ENCODE results near the gene TMEM229B. TPM values are rescaled to one million over a fixed set of nuclear protein-coding genes. Genes with fewer than 3 reads are reported as not detected.

TMEM229B gene
- total RNA-seq, 1 donor from 2014 or later = 1.4 TPM

DNA sequence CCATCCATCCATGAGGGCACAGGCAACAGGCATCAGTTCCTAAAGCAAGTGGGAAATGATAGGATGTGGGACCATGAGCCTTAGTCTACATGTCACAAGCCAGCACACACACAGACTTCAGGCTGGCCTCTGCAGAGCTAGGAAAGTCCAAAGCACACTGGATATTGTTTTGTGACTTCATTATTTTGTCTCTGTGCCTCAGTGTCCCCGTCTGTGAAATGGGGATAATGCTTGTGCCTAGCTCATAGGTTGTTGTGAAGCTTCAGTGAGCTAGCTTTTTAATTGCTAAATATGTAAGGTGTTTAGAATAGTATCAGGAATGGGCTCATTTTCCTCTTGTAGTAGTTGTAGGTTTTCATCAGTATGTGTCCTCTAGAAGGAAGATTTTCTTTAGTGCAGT is 49.6 kb downstream of the TMEM229B start:
- intact Hi-C loops (cut with micrococcal nuclease) = no loop called here
- DNase-seq = no peak
- Histone ChIP-seq H3K27ac (replicated peaks) (no peak overlapping the region), H3K27me3 (ENCODE audit: low read depth) (peaks cover 7% of the 10 kb centered on the region), H3K4me1 (peaks cover 19% of the 10 kb centered on the region), H3K36me3 (no peaks in the 10 kb centered on the region), H3K9me3 (replicated peaks) (no peaks in the 10 kb centered on the region), H3K4me3 (no peak overlapping the region)
- TF ChIP-seq, protein P1, sequence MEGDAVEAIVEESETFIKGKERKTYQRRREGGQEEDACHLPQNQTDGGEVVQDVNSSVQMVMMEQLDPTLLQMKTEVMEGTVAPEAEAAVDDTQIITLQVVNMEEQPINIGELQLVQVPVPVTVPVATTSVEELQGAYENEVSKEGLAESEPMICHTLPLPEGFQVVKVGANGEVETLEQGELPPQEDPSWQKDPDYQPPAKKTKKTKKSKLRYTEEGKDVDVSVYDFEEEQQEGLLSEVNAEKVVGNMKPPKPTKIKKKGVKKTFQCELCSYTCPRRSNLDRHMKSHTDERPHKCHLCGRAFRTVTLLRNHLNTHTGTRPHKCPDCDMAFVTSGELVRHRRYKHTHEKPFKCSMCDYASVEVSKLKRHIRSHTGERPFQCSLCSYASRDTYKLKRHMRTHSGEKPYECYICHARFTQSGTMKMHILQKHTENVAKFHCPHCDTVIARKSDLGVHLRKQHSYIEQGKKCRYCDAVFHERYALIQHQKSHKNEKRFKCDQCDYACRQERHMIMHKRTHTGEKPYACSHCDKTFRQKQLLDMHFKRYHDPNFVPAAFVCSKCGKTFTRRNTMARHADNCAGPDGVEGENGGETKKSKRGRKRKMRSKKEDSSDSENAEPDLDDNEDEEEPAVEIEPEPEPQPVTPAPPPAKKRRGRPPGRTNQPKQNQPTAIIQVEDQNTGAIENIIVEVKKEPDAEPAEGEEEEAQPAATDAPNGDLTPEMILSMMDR (IDR thresholded peaks at IDR 0.05; ENCODE audit: borderline replicate concordance) = no peak

DNA sequence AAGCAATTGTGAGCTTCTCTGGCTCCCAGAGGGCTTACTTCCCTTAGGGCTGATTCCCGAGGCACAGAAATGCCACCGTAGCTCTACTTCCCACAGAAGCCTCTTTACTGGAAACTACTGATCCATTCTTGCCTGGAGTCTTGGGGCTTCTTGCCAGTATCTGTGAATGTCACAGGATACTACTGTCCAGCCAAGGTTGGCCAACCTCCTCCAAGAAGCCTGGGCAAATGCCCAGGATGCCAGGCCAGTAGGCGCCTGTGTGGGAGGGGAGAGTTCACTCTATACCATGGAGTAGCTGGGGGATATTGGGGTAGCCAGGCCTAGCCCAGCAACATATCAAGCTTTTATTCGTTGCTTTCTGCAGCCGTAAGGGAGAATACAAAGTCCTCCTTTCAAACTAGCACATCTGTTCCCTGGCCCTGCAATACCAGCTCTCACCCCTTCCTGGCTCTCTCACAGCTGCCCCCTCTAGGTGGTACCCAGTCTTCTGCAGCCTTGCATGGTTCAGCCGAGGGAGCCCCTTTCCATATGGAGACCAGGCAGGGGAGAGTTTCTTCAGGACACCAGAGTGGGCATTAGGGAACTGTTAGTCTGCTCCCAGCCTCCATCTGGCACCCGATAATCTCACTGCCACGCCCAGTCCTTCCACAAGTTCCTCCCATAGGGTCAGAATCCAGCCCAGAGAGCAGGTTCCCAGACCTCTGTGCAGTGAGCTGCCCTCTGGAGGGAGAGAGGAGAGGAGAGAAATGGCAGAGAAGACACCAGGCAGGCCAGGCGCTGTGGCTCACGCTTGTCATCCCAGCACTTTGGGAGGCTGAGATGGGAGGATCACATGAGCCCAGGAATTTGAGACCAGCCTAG is 52.3 kb downstream of the TMEM229B start:
- DNase-seq = no peak
- Histone ChIP-seq H3K4me3 (no peak overlapping the region), H3K27ac (replicated peaks) (no peak overlapping the region), H3K9me3 (replicated peaks) (no peaks in the 10 kb centered on the region), H3K27me3 (ENCODE audit: low read depth) (peaks cover 7% of the 10 kb centered on the region), H3K36me3 (no peaks in the 10 kb centered on the region), H3K4me1 (peaks cover 10% of the 10 kb centered on the region)
- TF ChIP-seq, protein P1 (IDR thresholded peaks at IDR 0.05; ENCODE audit: borderline replicate concordance) = no peak
- intact Hi-C loops (cut with micrococcal nuclease) = no loop called here

- no peak overlapping the region for H3K27ac ChIP-seq (replicated peaks)
- TF ChIP-seq, protein P1 (IDR thresholded peaks at IDR 0.05; ENCODE audit: borderline replicate concordance) = no peak
- peaks cover 7% of the 10 kb centered on the region for H3K27me3 ChIP-seq (ENCODE audit: low read depth)
- no peak for DNase-seq
- no peaks in the 10 kb centered on the region for H3K9me3 ChIP-seq (replicated peaks)
- H3K36me3 ChIP-seq = no peaks in the 10 kb centered on the region
- intact Hi-C loops (cut with micrococcal nuclease) = no loop called here
- peaks cover 4% of the 10 kb centered on the region for H3K4me1 ChIP-seq
- H3K4me3 ChIP-seq = no peak overlapping the region
These were observed 52.9 kb downstream of the TMEM229B start for GRCh38 chr14:67435603-67436002.

- DNase-seq = no peak
- intact Hi-C loops (cut with micrococcal nuclease) = no loop called here
- H3K4me1 ChIP-seq = peaks cover 19% of the 10 kb centered on the region
- H3K27me3 ChIP-seq (ENCODE audit: low read depth) = peaks cover 3% of the 10 kb centered on the region
- TF ChIP-seq, protein P1 (IDR thresholded peaks at IDR 0.05; ENCODE audit: borderline replicate concordance) = no peak
- no peaks in the 10 kb centered on the region for H3K9me3 ChIP-seq (replicated peaks)
- no peaks in the 10 kb centered on the region for H3K36me3 ChIP-seq
- H3K27ac ChIP-seq (replicated peaks) = no peak overlapping the region
- H3K4me3 ChIP-seq = no peak overlapping the region
These were observed 56.4 kb downstream of the TMEM229B start for GRCh38 chr14:67432050-67432564.

- H3K4me3 ChIP-seq = no peak overlapping the region
- no peaks in the 10 kb centered on the region for H3K36me3 ChIP-seq
- H3K27ac ChIP-seq (replicated peaks) = no peak overlapping the region
- H3K9me3 ChIP-seq (replicated peaks) = no peaks in the 10 kb centered on the region
- DNase-seq = no peak
- TF ChIP-seq, protein P1 (IDR thresholded peaks at IDR 0.05; ENCODE audit: borderline replicate concordance) = no peak
- H3K27me3 ChIP-seq (ENCODE audit: low read depth) = peaks cover 5% of the 10 kb centered on the region
- intact Hi-C loops (cut with micrococcal nuclease) = loop anchor here (5.0 kb wide), 1 partner anchor 143 kb away; no protein-coding TSS in a partner anchor
- peaks cover 19% of the 10 kb centered on the region for H3K4me1 ChIP-seq
These were observed 58.9 kb downstream of the TMEM229B start for GRCh38 chr14:67429510-67430205.

Data from left ventricle myocardium inferior (tissue), 1 donor.